ENCODE results near the gene SPON1.

DNA sequence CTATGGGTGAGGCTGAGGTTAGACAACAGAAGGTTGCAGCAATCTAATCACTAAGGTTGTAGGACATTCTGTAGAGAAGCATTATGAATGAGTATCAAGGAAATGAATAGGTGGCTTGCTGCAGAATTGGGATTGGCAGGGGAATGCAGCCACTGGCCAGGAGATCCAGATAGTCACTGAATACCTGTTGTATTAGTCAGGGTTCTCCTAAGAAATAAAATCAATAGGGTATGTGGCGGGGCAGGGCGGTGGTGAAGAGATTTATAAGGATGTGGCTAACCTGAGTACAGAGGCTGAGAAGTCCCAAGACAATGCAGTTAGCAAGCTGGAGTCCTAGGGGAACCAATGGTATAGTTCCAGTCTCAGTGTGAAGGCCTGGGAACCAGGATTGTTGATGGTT lies 163.0 kb downstream of the SPON1 start:
- TF ChIP-seq CHD1 (IDR thresholded peaks at IDR 0.05; ENCODE audit: low read depth, low read length): no peak
- no peak for TF ChIP-seq CTCF (IDR thresholded peaks at IDR 0.05; ENCODE audit: control extremely low read depth in 1 of 3, insufficient read depth in 1 of 3, low read depth in 1 of 3, low read length in 3 of 3)
- TF ChIP-seq CBX5 (IDR thresholded peaks at IDR 0.05; ENCODE audit: low read depth, low read length): no peak
- TF ChIP-seq EP300 (IDR thresholded peaks at IDR 0.05; ENCODE audit: borderline replicate concordance in 1 of 2, low read depth in 2 of 2, low read length in 2 of 2): no peak
- TF ChIP-seq GABPA (IDR thresholded peaks at IDR 0.05; ENCODE audit: borderline replicate concordance, insufficient read depth, low read length): no peak
- no peak for TF ChIP-seq YY1 (IDR thresholded peaks at IDR 0.05; ENCODE audit: low read depth, low read length)
- TF ChIP-seq CEBPB (IDR thresholded peaks at IDR 0.05; ENCODE audit: low read depth, low read length): no peak
